Measurements from ENCODE around the gene GPR135. TPM values are rescaled to one million over a fixed set of nuclear protein-coding genes. Genes with fewer than 3 reads are reported as not detected.

Gene GPR135
- polyA plus RNA-seq, 1 donor from 2014 or later, result 3.0 TPM

DNA sequence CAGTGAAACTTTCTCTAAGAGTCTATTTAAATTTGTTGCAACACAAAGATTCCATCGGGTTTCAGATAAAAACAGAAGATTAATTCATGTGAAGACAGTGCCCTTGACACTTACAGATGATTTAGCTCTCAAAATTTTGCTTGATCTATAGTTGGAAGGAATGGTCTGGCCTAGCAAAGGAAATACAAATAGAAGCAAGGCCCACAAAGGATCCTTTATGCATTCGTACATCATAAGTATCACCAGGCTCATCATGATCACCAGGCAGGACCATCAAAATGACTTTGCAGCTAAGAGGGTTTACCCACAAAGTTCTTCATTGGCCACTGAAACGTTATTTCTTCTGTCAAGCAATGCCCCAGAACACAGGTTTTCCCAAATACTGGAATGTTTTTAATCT lies 43.9 kb upstream of the GPR135 start:
- Histone ChIP-seq H2AFZ (ENCODE audit: low read depth, low read length) (no peak overlapping the region), H3K27ac (ENCODE audit: low read length) (no peak overlapping the region), H3F3A (ENCODE audit: insufficient read depth, low read length, poor library complexity, severe bottlenecking) (no peaks in the 10 kb centered on the region), H3K36me3 (ENCODE audit: insufficient read depth, low read length) (no peaks in the 10 kb centered on the region), H3K79me2 (replicated peaks; ENCODE audit: insufficient read depth, low read length) (no peaks in the 10 kb centered on the region), H4K20me1 (ENCODE audit: insufficient read depth) (no peaks in the 10 kb centered on the region), H3K4me3 (ENCODE audit: low read length) (no peak overlapping the region), H3K4me2 (ENCODE audit: low read length) (no peak overlapping the region), H3K9me2 (ENCODE audit: insufficient read depth, low read length) (no peaks in the 10 kb centered on the region), H3K27me3 (ENCODE audit: insufficient read depth, low read depth, low read length) (no peaks in the 10 kb centered on the region), H3K9ac (ENCODE audit: low read length) (no peak overlapping the region), H3K9me3 (ENCODE audit: low read length) (no peaks in the 10 kb centered on the region)
- TF ChIP-seq, protein P1, sequence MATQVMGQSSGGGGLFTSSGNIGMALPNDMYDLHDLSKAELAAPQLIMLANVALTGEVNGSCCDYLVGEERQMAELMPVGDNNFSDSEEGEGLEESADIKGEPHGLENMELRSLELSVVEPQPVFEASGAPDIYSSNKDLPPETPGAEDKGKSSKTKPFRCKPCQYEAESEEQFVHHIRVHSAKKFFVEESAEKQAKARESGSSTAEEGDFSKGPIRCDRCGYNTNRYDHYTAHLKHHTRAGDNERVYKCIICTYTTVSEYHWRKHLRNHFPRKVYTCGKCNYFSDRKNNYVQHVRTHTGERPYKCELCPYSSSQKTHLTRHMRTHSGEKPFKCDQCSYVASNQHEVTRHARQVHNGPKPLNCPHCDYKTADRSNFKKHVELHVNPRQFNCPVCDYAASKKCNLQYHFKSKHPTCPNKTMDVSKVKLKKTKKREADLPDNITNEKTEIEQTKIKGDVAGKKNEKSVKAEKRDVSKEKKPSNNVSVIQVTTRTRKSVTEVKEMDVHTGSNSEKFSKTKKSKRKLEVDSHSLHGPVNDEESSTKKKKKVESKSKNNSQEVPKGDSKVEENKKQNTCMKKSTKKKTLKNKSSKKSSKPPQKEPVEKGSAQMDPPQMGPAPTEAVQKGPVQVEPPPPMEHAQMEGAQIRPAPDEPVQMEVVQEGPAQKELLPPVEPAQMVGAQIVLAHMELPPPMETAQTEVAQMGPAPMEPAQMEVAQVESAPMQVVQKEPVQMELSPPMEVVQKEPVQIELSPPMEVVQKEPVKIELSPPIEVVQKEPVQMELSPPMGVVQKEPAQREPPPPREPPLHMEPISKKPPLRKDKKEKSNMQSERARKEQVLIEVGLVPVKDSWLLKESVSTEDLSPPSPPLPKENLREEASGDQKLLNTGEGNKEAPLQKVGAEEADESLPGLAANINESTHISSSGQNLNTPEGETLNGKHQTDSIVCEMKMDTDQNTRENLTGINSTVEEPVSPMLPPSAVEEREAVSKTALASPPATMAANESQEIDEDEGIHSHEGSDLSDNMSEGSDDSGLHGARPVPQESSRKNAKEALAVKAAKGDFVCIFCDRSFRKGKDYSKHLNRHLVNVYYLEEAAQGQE (IDR thresholded peaks at IDR 0.05; ENCODE audit: borderline replicate concordance), result no peak
- no peak for TF ChIP-seq MXI1 (conservative IDR thresholded peaks at IDR 0.05; ENCODE audit: poor library complexity, severe bottlenecking)
- no peak for TF ChIP-seq EZH2 (IDR thresholded peaks at IDR 0.05; ENCODE audit: borderline replicate concordance, insufficient read depth, low read length, poor library complexity, severe bottlenecking)
- TF ChIP-seq, protein P2, sequence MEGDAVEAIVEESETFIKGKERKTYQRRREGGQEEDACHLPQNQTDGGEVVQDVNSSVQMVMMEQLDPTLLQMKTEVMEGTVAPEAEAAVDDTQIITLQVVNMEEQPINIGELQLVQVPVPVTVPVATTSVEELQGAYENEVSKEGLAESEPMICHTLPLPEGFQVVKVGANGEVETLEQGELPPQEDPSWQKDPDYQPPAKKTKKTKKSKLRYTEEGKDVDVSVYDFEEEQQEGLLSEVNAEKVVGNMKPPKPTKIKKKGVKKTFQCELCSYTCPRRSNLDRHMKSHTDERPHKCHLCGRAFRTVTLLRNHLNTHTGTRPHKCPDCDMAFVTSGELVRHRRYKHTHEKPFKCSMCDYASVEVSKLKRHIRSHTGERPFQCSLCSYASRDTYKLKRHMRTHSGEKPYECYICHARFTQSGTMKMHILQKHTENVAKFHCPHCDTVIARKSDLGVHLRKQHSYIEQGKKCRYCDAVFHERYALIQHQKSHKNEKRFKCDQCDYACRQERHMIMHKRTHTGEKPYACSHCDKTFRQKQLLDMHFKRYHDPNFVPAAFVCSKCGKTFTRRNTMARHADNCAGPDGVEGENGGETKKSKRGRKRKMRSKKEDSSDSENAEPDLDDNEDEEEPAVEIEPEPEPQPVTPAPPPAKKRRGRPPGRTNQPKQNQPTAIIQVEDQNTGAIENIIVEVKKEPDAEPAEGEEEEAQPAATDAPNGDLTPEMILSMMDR (IDR thresholded peaks at IDR 0.05; ENCODE audit: poor library complexity, severe bottlenecking), result no peak
- no peak for TF ChIP-seq RAD21 (conservative IDR thresholded peaks at IDR 0.05)
- TF ChIP-seq SMC3 (conservative IDR thresholded peaks at IDR 0.05; ENCODE audit: poor library complexity), result no peak
- no peak for TF ChIP-seq POLR2AphosphoS5 (IDR thresholded peaks at IDR 0.05)
- no peak for TF ChIP-seq EP300 (conservative IDR thresholded peaks at IDR 0.05; ENCODE audit: poor library complexity, severe bottlenecking)
- TF ChIP-seq TAF1 (IDR thresholded peaks at IDR 0.05; ENCODE audit: low read depth), result no peak

DNA sequence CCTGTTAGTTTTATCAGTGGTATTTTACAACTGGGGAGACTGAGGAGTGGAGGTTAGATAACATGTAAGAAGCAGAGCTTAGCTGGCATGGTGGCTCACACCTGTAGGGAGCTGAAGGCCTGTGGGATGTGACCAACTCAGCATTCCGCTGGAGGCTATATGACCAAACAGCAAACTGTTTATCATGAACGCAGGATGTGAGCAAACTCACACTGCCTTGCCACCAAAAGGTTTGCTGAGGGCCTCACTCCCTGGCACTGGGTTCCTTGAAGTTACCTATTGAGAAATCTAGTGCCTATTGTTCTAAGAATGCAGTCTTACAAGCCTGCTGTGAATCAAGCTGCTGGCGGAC lies 42.5 kb upstream of the GPR135 start:
- TF ChIP-seq SMC3 (conservative IDR thresholded peaks at IDR 0.05; ENCODE audit: poor library complexity) (peak; percentile 20), EZH2 (IDR thresholded peaks at IDR 0.05; ENCODE audit: borderline replicate concordance, insufficient read depth, low read length, poor library complexity, severe bottlenecking) (no peak)
- H3K9me2 ChIP-seq (ENCODE audit: insufficient read depth, low read length), result no peaks in the 10 kb centered on the region
- H3K9ac ChIP-seq (ENCODE audit: low read length), result no peak overlapping the region
- H3F3A ChIP-seq (ENCODE audit: insufficient read depth, low read length, poor library complexity, severe bottlenecking), result no peaks in the 10 kb centered on the region
- no peak overlapping the region for H3K27ac ChIP-seq (ENCODE audit: low read length)
- H3K4me2 ChIP-seq (ENCODE audit: low read length), result no peak overlapping the region
- H2AFZ ChIP-seq (ENCODE audit: low read depth, low read length), result no peak overlapping the region
- H4K20me1 ChIP-seq (ENCODE audit: insufficient read depth), result no peaks in the 10 kb centered on the region
- H3K9me3 ChIP-seq (ENCODE audit: low read length), result no peaks in the 10 kb centered on the region
- no peaks in the 10 kb centered on the region for H3K79me2 ChIP-seq (replicated peaks; ENCODE audit: insufficient read depth, low read length)
- H3K4me3 ChIP-seq (ENCODE audit: low read length), result no peak overlapping the region
- no peaks in the 10 kb centered on the region for H3K27me3 ChIP-seq (ENCODE audit: insufficient read depth, low read depth, low read length)
- no peaks in the 10 kb centered on the region for H3K36me3 ChIP-seq (ENCODE audit: insufficient read depth, low read length)

All from neural cell (in vitro differentiated cells).